NCI-H2107 treated with DMSO at 0.1 percent for 48 hours (cell line): ENCODE results near the gene OR2C3.
"Not testable (repeated sequence)": the region's sequence is repeated elsewhere in the genome, so short reads cannot be mapped to it uniquely, and the experiment has no call there.

Experiments used
- DNase-seq: peaks from one replicate; lab custom pipeline; 2025; ENCODE audit not compliant: unreplicated experiment; lab: John Stamatoyannopoulos, UW

Gene OR2C3

GRCh38 chr1:247518613-247518891 is 17.7 kb downstream of the OR2C3 start:
- no peak for DNase-seq

GRCh38 chr1:247517795-247518612 is 18.2 kb downstream of the OR2C3 start:
- no peak for DNase-seq

GRCh38 chr1:247506831-247507230 is 29.4 kb downstream of the OR2C3 start:
- DNase-seq: no peak

- no peak for DNase-seq
These were observed 35.4 kb downstream of the OR2C3 start for GRCh38 chr1:247500865-247501264.

- DNase-seq: no peak
These were observed 39.5 kb downstream of the OR2C3 start for GRCh38 chr1:247496581-247497285.

- no peak for DNase-seq
These were observed 41.5 kb downstream of the OR2C3 start for GRCh38 chr1:247494767-247495166.

GRCh38 chr1:247493106-247493505 is 43.1 kb downstream of the OR2C3 start:
- DNase-seq: no peak

GRCh38 chr1:247491328-247491727 is 44.9 kb downstream of the OR2C3 start:
- no peak for DNase-seq

GRCh38 chr1:247487057-247487456 is 49.2 kb downstream of the OR2C3 start:
- DNase-seq: peak; percentile 6

- no peak for DNase-seq
These were observed 53.5 kb downstream of the OR2C3 start for GRCh38 chr1:247482747-247483146.

- DNase-seq: not testable (repeated sequence)
These were observed 59.7 kb downstream of the OR2C3 start for GRCh38 chr1:247476328-247477058.

GRCh38 chr1:247475793-247476192 is 60.4 kb downstream of the OR2C3 start:
- DNase-seq: no peak
